Activated CD4-positive, alpha-beta memory T cell treated with anti-CD3 and anti-CD28 coated beads, Interleukin-2, amount 10 ng/mL, durations not matched to agents 7 days and 5 days (primary cell): Measurements from ENCODE around the gene SSR3. TPM values are rescaled to one million over a fixed set of nuclear protein-coding genes. Genes with fewer than 3 reads are reported as not detected.
"Not testable (repeated sequence)": the region's sequence is repeated elsewhere in the genome, so short reads cannot be mapped to it uniquely, and the experiment has no call there.

Experiments
- CTCF ChIA-PET: fragments of 350-600 bp; sonication (Branson Sonifier 250); formaldehyde crosslinking; loops from one replicate; lab custom pipeline; 2021; ENCODE audit warnings: antibody characterized with exemption, inconsistent platforms; lab: Charles Lee
- POLR2A ChIA-PET: fragments of 350-600 bp; sonication (Branson Sonifier 250); formaldehyde crosslinking; loops from one replicate; lab custom pipeline; 2021; ENCODE audit warnings: antibody characterized with exemption; lab: Charles Lee
- DNase-seq: peaks from one replicate; pipeline ENCODE4 v3.0.0-alpha.2; 2020
- H3K27ac Mint-ChIP-seq: one replicate; pipeline ENCODE4 v1.8.0; 2021; ENCODE audit warnings: mild to moderate bottlenecking, mixed read lengths
- H3K27me3 Mint-ChIP-seq: one replicate; pipeline ENCODE4 v1.8.0; 2021; ENCODE audit warnings: mixed read lengths
- H3K36me3 Mint-ChIP-seq: one replicate; pipeline ENCODE4 v1.8.0; 2021; ENCODE audit warnings: low read depth, mixed read lengths
- H3K4me1 Mint-ChIP-seq: one replicate; pipeline ENCODE4 v1.8.0; 2021; ENCODE audit warnings: mixed read lengths
- H3K4me3 Mint-ChIP-seq: one replicate; pipeline ENCODE4 v1.8.0; 2021; ENCODE audit warnings: mild to moderate bottlenecking, mixed read lengths
- H3K9me3 Mint-ChIP-seq: one replicate; pipeline ENCODE4 v1.8.0; 2021; ENCODE audit warnings: mixed read lengths
- total RNA-seq, 2 experiments: library from RNA; stranded (reverse); gene quantifications; one replicate each; pipeline ENCODE4 v1.2.3, GENCODE V29; 2021

SSR3 gene
- total RNA-seq, 2 experiments from 2014 or later, result 167 to 174 TPM

GRCh38 chr3:156586905-156587759, 32.2 kb upstream of the SSR3 start:
- peaks cover 6% of the 10 kb centered on the region for H3K9me3 Mint-ChIP-seq
- DNase-seq, result no peak
- H3K27ac Mint-ChIP-seq, result no peak overlapping the region
- peaks cover 2% of the 10 kb centered on the region for H3K36me3 Mint-ChIP-seq
- ChIA-PET POLR2A (no interaction called here), CTCF (interaction anchor here (0.7 to 1.0 kb wide), 2 partner anchors 12 to 13 kb away, joined by 3 read pairs; no protein-coding TSS in a partner anchor)
- peaks cover 6% of the 10 kb centered on the region for H3K4me1 Mint-ChIP-seq
- H3K4me3 Mint-ChIP-seq, result no peak overlapping the region
- peaks cover 14% of the 10 kb centered on the region for H3K27me3 Mint-ChIP-seq

GRCh38 chr3:156583469-156583868, 28.6 kb upstream of the SSR3 start:
- Mint-ChIP-seq H3K9me3 (no peaks in the 10 kb centered on the region), H3K27ac (no peak overlapping the region), H3K36me3 (no peaks in the 10 kb centered on the region), H3K4me1 (peaks cover 6% of the 10 kb centered on the region), H3K4me3 (no peak overlapping the region), H3K27me3 (peaks cover 3% of the 10 kb centered on the region)
- CTCF ChIA-PET, result interaction anchor here (0.8 to 1.1 kb wide), 2 partner anchors 29 to 41 kb away, joined by 3 read pairs; partner anchors contain the start of gene SSR3
- POLR2A ChIA-PET, result no interaction called here
- DNase-seq, result no peak

GRCh38 chr3:156582532-156583183, 27.7 kb upstream of the SSR3 start:
- Mint-ChIP-seq H3K4me3 (no peak overlapping the region), H3K36me3 (no peaks in the 10 kb centered on the region), H3K27me3 (peaks cover 3% of the 10 kb centered on the region), H3K9me3 (no peaks in the 10 kb centered on the region), H3K4me1 (peaks cover 6% of the 10 kb centered on the region), H3K27ac (no peak overlapping the region)
- no peak for DNase-seq
- POLR2A ChIA-PET, result no interaction called here
- CTCF ChIA-PET, result interaction anchor here (0.8 to 1.1 kb wide), 2 partner anchors 28 to 40 kb away, joined by 3 read pairs; partner anchors contain the start of gene SSR3

GRCh38 chr3:156581954-156582353, 27.0 kb upstream of the SSR3 start:
- H3K4me3 Mint-ChIP-seq, result no peak overlapping the region
- H3K4me1 Mint-ChIP-seq, result peaks cover 6% of the 10 kb centered on the region
- no peaks in the 10 kb centered on the region for H3K36me3 Mint-ChIP-seq
- DNase-seq, result no peak
- H3K27me3 Mint-ChIP-seq, result peaks cover 3% of the 10 kb centered on the region
- H3K27ac Mint-ChIP-seq, result no peak overlapping the region
- H3K9me3 Mint-ChIP-seq, result no peaks in the 10 kb centered on the region
- ChIA-PET POLR2A (no interaction called here), CTCF (no interaction called here)

- Mint-ChIP-seq H3K4me3 (no peak overlapping the region), H3K36me3 (no peaks in the 10 kb centered on the region), H3K27me3 (peaks cover 11% of the 10 kb centered on the region), H3K4me1 (peaks cover 6% of the 10 kb centered on the region), H3K9me3 (no peaks in the 10 kb centered on the region), H3K27ac (no peak overlapping the region)
- no peak for DNase-seq
- ChIA-PET POLR2A (no interaction called here), CTCF (no interaction called here)
These were observed 26.1 kb upstream of the SSR3 start for GRCh38 chr3:156581033-156581432.

- Mint-ChIP-seq H3K27ac (no peak overlapping the region), H3K9me3 (no peaks in the 10 kb centered on the region), H3K36me3 (no peaks in the 10 kb centered on the region), H3K4me3 (no peak overlapping the region), H3K27me3 (peaks cover 16% of the 10 kb centered on the region), H3K4me1 (peaks cover 6% of the 10 kb centered on the region)
- CTCF ChIA-PET, result no interaction called here
- POLR2A ChIA-PET, result no interaction called here
- DNase-seq, result no peak
These were observed 24.5 kb upstream of the SSR3 start for GRCh38 chr3:156579427-156579851.

- no peak overlapping the region for H3K4me3 Mint-ChIP-seq
- no peak for DNase-seq
- peaks cover 25% of the 10 kb centered on the region for H3K27me3 Mint-ChIP-seq
- H3K27ac Mint-ChIP-seq, result no peak overlapping the region
- no peaks in the 10 kb centered on the region for H3K4me1 Mint-ChIP-seq
- ChIA-PET CTCF (no interaction called here), POLR2A (no interaction called here)
- no peaks in the 10 kb centered on the region for H3K36me3 Mint-ChIP-seq
- no peaks in the 10 kb centered on the region for H3K9me3 Mint-ChIP-seq
These were observed 22.8 kb upstream of the SSR3 start for GRCh38 chr3:156577736-156578135.

GRCh38 chr3:156576651-156577348, 21.9 kb upstream of the SSR3 start:
- no peaks in the 10 kb centered on the region for H3K9me3 Mint-ChIP-seq
- H3K27ac Mint-ChIP-seq, result no peak overlapping the region
- POLR2A ChIA-PET, result no interaction called here
- H3K4me1 Mint-ChIP-seq, result no peaks in the 10 kb centered on the region
- no peak overlapping the region for H3K4me3 Mint-ChIP-seq
- no peaks in the 10 kb centered on the region for H3K36me3 Mint-ChIP-seq
- H3K27me3 Mint-ChIP-seq, result peaks cover 31% of the 10 kb centered on the region
- no peak for DNase-seq
- CTCF ChIA-PET, result no interaction called here

GRCh38 chr3:156576051-156576450, 21.1 kb upstream of the SSR3 start:
- ChIA-PET CTCF (no interaction called here), POLR2A (no interaction called here)
- Mint-ChIP-seq H3K4me1 (no peaks in the 10 kb centered on the region), H3K27ac (no peak overlapping the region), H3K4me3 (no peak overlapping the region), H3K36me3 (no peaks in the 10 kb centered on the region), H3K9me3 (no peaks in the 10 kb centered on the region), H3K27me3 (peaks cover 31% of the 10 kb centered on the region)
- DNase-seq, result no peak

GRCh38 chr3:156575641-156576040, 20.7 kb upstream of the SSR3 start:
- POLR2A ChIA-PET, result no interaction called here
- H3K27ac Mint-ChIP-seq, result no peak overlapping the region
- DNase-seq, result no peak
- H3K27me3 Mint-ChIP-seq, result peaks cover 31% of the 10 kb centered on the region
- H3K36me3 Mint-ChIP-seq, result no peaks in the 10 kb centered on the region
- H3K4me1 Mint-ChIP-seq, result no peaks in the 10 kb centered on the region
- CTCF ChIA-PET, result interaction anchor here (1.1 kb wide), 1 partner anchor 12 kb away, joined by 3 read pairs; no protein-coding TSS in a partner anchor
- no peak overlapping the region for H3K4me3 Mint-ChIP-seq
- no peaks in the 10 kb centered on the region for H3K9me3 Mint-ChIP-seq

- H3K9me3 Mint-ChIP-seq, POLR2A ChIA-PET, H3K27ac Mint-ChIP-seq, CTCF ChIA-PET, H3K4me3 Mint-ChIP-seq, H3K4me1 Mint-ChIP-seq, H3K36me3 Mint-ChIP-seq, DNase-seq: not testable (repeated sequence)
- H3K27me3 Mint-ChIP-seq, result peaks cover 27% of the 10 kb centered on the region
These were observed 15.0 kb upstream of the SSR3 start for GRCh38 chr3:156569881-156570280.

- POLR2A ChIA-PET, H3K36me3 Mint-ChIP-seq, DNase-seq, H3K4me3 Mint-ChIP-seq, H3K9me3 Mint-ChIP-seq, H3K27ac Mint-ChIP-seq, H3K4me1 Mint-ChIP-seq: not testable (repeated sequence)
- peaks cover 20% of the 10 kb centered on the region for H3K27me3 Mint-ChIP-seq
- CTCF ChIA-PET, result interaction anchor here (1.1 kb wide), 1 partner anchor 14 kb away, joined by 4 read pairs; the partner anchor contains the start of gene SSR3
These were observed 14.1 kb upstream of the SSR3 start for GRCh38 chr3:156569016-156569415.
